KMS-11 (cell line): ENCODE data around the gene PCDHB13.
A peak's percentile ranks its signal among the peaks of the same experiment; 100 is the strongest.
"Not testable (repeated sequence)": the region's sequence is repeated elsewhere in the genome, so short reads cannot be mapped to it uniquely, and the experiment has no call there.

Experiments
- H2AFZ ChIP-seq: fragments of 200-600 bp; sonication (generic); 2 replicates; pipeline ENCODE4 v1.6.1; 2016; ENCODE audit warnings: antibody characterized with exemption, mixed run types, low read depth
- H3K27ac ChIP-seq: fragments of 200-600 bp; sonication (generic); 2 replicates; pipeline ENCODE4 v1.6.1; 2016; ENCODE audit warnings: mild to moderate bottlenecking, mixed run types
- H3K27me3 ChIP-seq: fragments of 200-600 bp; sonication (generic); 2 replicates; pipeline ENCODE4 v1.6.1; 2017; ENCODE audit warnings: mild to moderate bottlenecking, low read depth, mixed run types, moderate library complexity; ENCODE audit not compliant: insufficient read depth
- H3K36me3 ChIP-seq: fragments of 200-600 bp; sonication (generic); 2 replicates; pipeline ENCODE4 v1.6.1; 2017; ENCODE audit warnings: mild to moderate bottlenecking, mixed run types; ENCODE audit not compliant: insufficient read depth
- H3K4me1 ChIP-seq: fragments of 200-600 bp; sonication (generic); 2 replicates; pipeline ENCODE4 v1.6.1; 2016; ENCODE audit warnings: mild to moderate bottlenecking, low read depth, mixed run types; ENCODE audit not compliant: poor library complexity, severe bottlenecking
- H3K4me2 ChIP-seq: fragments of 200-600 bp; sonication (generic); 2 replicates; pipeline ENCODE4 v1.7.0; 2016; ENCODE audit warnings: mild to moderate bottlenecking, mixed run types
- H3K4me3 ChIP-seq: fragments of 200-600 bp; sonication (generic); IDR thresholded peaks from 2 replicates; pipeline ENCODE4 v1.6.1; 2017; ENCODE audit warnings: low read depth, low read length, mixed read lengths; ENCODE audit not compliant: insufficient read depth
- H3K79me2 ChIP-seq: fragments of 200-600 bp; sonication (generic); 2 replicates; pipeline ENCODE4 v1.6.1; 2016; ENCODE audit warnings: low read depth, mixed run types; ENCODE audit not compliant: insufficient read depth
- H3K9ac ChIP-seq: fragments of 200-600 bp; sonication (generic); 2 replicates; pipeline ENCODE4 v1.6.1; 2016; ENCODE audit warnings: mild to moderate bottlenecking, mixed run types
- H4K20me1 ChIP-seq: fragments of 200-600 bp; sonication (generic); 2 replicates; pipeline ENCODE4 v1.6.1; 2016; ENCODE audit warnings: mild to moderate bottlenecking, mixed run types; ENCODE audit not compliant: insufficient read depth
- TF ChIP-seq, protein P1 (sequence below): fragments of 200-600 bp; sonication (generic); conservative IDR thresholded peaks from 2 replicates; pipeline ENCODE4 v1.6.1; 2017; ENCODE audit warnings: low read depth, mild to moderate bottlenecking, antibody characterized with exemption, low read length, moderate library complexity, mixed read lengths

PCDHB13 gene

DNA sequence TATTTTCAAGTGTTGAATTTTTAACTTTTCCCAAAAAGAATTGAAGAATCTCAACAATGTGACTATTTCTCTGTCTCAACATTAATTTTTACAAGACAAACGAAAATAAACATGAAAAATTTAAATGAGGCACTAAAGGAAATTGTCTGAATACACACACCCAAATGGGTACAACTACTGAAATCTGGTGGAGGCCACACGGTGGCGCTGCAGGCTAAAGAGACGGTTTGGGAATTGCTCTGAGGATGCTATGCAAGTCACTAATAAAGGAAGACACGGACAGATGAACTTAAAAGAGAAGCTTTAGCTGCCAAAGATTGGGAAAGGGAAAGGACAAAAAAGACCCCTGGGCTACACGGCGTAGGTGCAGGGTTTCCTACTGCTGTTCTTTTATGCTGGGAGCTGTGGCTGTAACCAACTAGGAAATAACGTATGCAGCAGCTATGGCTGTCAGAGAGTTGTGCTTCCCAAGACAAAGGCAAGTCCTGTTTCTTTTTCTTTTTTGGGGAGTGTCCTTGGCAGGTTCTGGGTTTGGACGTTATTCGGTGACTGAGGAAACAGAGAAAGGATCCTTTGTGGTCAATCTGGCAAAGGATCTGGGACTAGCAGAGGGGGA is 21.5 kb upstream of the PCDHB13 start, which contains the start of gene PCDHB10:
TSS of gene PCDHB10 (plus strand) at position 244 of the 616 bp plus-strand sequence. CDS start at position 444, 200 bp downstream.
- H3K27me3 ChIP-seq: no peaks in the 10 kb centered on the region
- no peak within 1 kb of the TSS for H3K4me2 ChIP-seq

DNA sequence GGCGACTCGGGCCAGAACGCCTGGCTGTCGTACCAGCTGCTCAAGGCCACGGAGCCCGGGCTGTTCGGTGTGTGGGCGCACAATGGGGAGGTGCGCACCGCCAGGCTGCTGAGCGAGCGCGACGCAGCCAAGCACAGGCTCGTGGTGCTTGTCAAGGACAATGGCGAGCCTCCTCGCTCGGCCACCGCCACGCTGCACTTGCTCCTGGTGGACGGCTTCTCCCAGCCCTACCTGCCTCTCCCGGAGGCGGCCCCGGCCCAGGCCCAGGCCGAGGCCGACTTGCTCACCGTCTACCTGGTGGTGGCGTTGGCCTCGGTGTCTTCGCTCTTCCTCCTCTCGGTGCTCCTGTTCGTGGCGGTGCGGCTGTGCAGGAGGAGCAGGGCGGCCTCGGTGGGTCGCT is 19.4 kb upstream of the PCDHB13 start:
- H3K9ac ChIP-seq, H3K4me3 ChIP-seq, H3K4me1 ChIP-seq, H4K20me1 ChIP-seq, H3K36me3 ChIP-seq, H3K79me2 ChIP-seq, H3K27me3 ChIP-seq, H3K27ac ChIP-seq, H3K4me2 ChIP-seq, H2AFZ ChIP-seq: not testable (repeated sequence)

More for the DNA sequence above, 21.5 kb upstream of the PCDHB13 start, which contains the start of gene PCDHB10:
- TF ChIP-seq, protein P1, sequence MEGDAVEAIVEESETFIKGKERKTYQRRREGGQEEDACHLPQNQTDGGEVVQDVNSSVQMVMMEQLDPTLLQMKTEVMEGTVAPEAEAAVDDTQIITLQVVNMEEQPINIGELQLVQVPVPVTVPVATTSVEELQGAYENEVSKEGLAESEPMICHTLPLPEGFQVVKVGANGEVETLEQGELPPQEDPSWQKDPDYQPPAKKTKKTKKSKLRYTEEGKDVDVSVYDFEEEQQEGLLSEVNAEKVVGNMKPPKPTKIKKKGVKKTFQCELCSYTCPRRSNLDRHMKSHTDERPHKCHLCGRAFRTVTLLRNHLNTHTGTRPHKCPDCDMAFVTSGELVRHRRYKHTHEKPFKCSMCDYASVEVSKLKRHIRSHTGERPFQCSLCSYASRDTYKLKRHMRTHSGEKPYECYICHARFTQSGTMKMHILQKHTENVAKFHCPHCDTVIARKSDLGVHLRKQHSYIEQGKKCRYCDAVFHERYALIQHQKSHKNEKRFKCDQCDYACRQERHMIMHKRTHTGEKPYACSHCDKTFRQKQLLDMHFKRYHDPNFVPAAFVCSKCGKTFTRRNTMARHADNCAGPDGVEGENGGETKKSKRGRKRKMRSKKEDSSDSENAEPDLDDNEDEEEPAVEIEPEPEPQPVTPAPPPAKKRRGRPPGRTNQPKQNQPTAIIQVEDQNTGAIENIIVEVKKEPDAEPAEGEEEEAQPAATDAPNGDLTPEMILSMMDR: peak; percentile 76; the same call in 1 of the 2 replicates
- Histone ChIP-seq H3K4me1 (no peaks in the 10 kb centered on the region), H2AFZ (peak within 1 kb of the TSS; percentile 51; the same call in 1 of the 2 replicates), H3K79me2 (no peaks in the 10 kb centered on the region), H3K4me3 (no peak within 1 kb of the TSS), H3K27ac (no peak within 1 kb of the TSS), H3K36me3 (no peaks in the 10 kb centered on the region), H3K9ac (no peak within 1 kb of the TSS), H4K20me1 (no peaks in the 10 kb centered on the region)

DNA sequence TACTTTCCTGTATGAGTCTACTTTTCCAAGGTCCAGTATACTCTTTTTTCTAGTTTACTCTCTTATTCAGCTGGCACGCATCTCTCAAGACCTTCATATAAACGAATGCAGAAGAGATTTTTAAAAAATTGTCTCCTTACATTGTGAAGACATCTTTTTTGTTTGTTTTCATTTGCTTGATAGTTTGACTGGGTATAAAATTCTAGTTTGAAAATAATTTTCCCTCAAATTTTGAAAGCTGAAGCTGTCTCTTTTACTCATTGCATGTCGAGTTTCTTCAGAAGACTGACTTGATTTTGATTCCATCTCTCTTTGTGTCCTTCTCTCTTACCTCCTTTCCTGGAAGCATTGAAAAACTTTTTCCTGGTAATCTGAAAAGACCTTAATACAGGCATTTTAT is 17.4 kb upstream of the PCDHB13 start:
- Histone ChIP-seq H2AFZ (no peak overlapping the region), H3K27ac (no peak overlapping the region), H3K4me2 (no peak overlapping the region), H3K4me3 (no peak overlapping the region), H3K36me3 (no peaks in the 10 kb centered on the region), H3K4me1 (no peaks in the 10 kb centered on the region), H3K9ac (no peak overlapping the region), H3K27me3 (no peaks in the 10 kb centered on the region), H3K79me2 (no peaks in the 10 kb centered on the region), H4K20me1 (no peaks in the 10 kb centered on the region)
- TF ChIP-seq, protein P1: no peak

DNA sequence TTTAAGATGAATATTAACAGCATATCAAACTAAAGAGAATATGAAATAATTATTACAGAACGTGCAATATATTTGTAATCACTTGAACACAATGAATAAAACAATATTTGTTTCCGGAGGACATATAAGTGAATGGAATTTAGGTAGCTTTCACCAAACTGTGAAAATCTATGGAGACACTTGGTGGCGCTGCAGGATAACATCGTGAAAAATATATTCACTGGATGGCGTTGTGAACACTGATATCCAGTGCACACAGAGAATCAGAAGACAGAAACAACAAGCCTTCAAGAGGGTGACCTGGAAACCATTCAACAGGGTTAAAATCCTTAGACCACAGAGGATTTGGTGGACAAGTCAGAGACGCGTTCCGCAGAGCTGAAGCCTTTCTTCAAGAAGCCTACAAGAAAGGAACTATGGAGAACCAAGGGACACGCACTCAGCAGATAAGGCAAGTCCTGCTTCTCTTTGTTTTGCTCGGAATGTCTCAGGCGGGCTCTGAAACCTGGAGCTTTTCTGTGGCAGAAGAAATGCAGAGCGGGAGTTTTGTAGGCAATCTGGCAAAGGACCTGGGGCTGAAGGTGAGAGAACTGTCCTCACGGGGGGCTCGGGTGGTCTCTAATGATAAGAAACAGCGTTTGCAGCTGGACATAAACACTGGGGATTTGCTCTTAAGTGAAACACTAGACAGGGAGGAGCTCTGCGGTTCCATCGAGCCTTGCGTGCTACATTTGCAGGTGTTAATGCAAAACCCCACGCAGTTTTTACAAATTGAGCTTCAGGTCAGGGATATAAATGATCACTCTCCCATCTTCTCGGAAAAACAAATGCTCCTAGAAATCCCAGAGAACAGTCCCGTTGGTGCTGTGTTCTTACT is 14.1 kb upstream of the PCDHB13 start, which contains the start of gene PCDHB11:
TSS of gene PCDHB11 (plus strand) at position 269 of the 877 bp plus-strand sequence. CDS start at position 417, 148 bp downstream.
- no peaks in the 10 kb centered on the region for H3K4me1 ChIP-seq
- no peaks in the 10 kb centered on the region for H4K20me1 ChIP-seq
- H3K9ac ChIP-seq: no peak within 1 kb of the TSS
- H3K4me3 ChIP-seq: no peak within 1 kb of the TSS
- TF ChIP-seq, protein P1: peak; percentile 40; the same call in 1 of the 2 replicates
- H3K4me2 ChIP-seq: no peak within 1 kb of the TSS
- no peaks in the 10 kb centered on the region for H3K27me3 ChIP-seq
- H3K27ac ChIP-seq: no peak within 1 kb of the TSS
- H3K79me2 ChIP-seq: no peaks in the 10 kb centered on the region
- H2AFZ ChIP-seq: no peak within 1 kb of the TSS; the same call in 1 of the 2 replicates
- H3K36me3 ChIP-seq: no peaks in the 10 kb centered on the region

DNA sequence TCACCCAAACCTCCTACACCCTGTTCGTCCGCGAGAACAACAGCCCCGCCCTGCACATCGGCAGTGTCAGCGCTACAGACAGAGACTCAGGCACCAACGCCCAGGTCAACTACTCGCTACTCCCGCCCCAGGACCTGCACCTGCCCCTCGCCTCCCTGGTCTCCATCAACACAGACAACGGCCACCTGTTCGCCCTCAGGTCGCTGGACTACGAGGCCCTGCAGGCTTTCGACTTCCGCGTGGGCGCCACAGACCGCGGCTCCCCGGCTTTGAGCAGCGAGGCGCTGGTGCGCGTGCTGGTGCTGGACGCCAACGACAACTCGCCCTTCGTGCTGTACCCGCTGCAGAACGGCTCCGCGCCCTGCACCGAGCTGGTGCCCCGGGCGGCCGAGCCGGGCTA is 12.6 kb upstream of the PCDHB13 start:
- H3K4me1 ChIP-seq, H2AFZ ChIP-seq, H3K27ac ChIP-seq, H3K9ac ChIP-seq, H4K20me1 ChIP-seq, H3K4me2 ChIP-seq, H3K27me3 ChIP-seq, H3K4me3 ChIP-seq, H3K79me2 ChIP-seq, H3K36me3 ChIP-seq: not testable (repeated sequence)

DNA sequence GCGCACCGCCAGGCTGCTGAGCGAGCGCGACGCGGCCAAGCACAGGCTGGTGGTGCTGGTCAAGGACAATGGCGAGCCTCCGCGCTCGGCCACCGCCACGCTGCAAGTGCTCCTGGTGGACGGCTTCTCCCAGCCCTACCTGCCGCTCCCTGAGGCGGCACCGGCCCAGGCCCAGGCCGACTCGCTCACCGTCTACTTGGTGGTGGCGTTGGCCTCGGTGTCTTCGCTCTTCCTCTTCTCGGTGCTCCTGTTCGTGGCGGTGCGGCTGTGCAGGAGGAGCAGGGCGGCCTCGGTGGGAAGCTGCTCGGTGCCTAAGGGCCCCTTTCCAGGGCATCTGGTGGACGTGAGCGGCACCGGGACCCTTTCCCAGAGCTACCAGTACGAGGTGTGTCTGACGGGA is 12.1 kb upstream of the PCDHB13 start:
- not testable (repeated sequence) for H3K4me2 ChIP-seq, H2AFZ ChIP-seq, H3K4me3 ChIP-seq, H3K27me3 ChIP-seq, H3K4me1 ChIP-seq, H4K20me1 ChIP-seq, H3K9ac ChIP-seq, H3K79me2 ChIP-seq, H3K36me3 ChIP-seq, H3K27ac ChIP-seq
